Smooth muscle cell (in vitro differentiated cells): Measurements from ENCODE around the gene SERPINB6. TPM values are rescaled to one million over a fixed set of nuclear protein-coding genes. Genes with fewer than 3 reads are reported as not detected.

ENCODE experiments used
- DNase-seq: peaks from one replicate; lab custom pipeline; 2025; ENCODE audit not compliant: unreplicated experiment; lab: John Stamatoyannopoulos, UW
- H2AFZ ChIP-seq: fragments of 200-600 bp; sonication (generic); 2 replicates; pipeline ENCODE4 v1.6.0; 2016; ENCODE audit warnings: antibody characterized with exemption, low read depth, mild to moderate bottlenecking
- H3F3A ChIP-seq: fragments of 200-600 bp; sonication (generic); 2 replicates; pipeline ENCODE4 v1.6.0; 2017; ENCODE audit warnings: antibody characterized with exemption, low read depth
- H3K27ac ChIP-seq: fragments of 200-600 bp; sonication (generic); 2 replicates; pipeline ENCODE4 v1.5.1; 2016; ENCODE audit warnings: low read depth, mild to moderate bottlenecking
- H3K27me3 ChIP-seq: fragments of 200-600 bp; sonication (generic); 2 replicates; pipeline ENCODE4 v1.6.1; 2016; ENCODE audit warnings: low read depth, mild to moderate bottlenecking
- H3K36me3 ChIP-seq: fragments of 200-600 bp; sonication (generic); 2 replicates; pipeline ENCODE4 v1.5.1; 2016; ENCODE audit warnings: low read depth
- H3K4me1 ChIP-seq: fragments of 200-600 bp; sonication (generic); 2 replicates; pipeline ENCODE4 v1.5.1; 2016; ENCODE audit warnings: low read depth
- H3K4me2 ChIP-seq: fragments of 200-600 bp; sonication (generic); 2 replicates; pipeline ENCODE4 v1.6.0; 2016; ENCODE audit warnings: mild to moderate bottlenecking
- H3K4me3 ChIP-seq: fragments of 200-600 bp; sonication (generic); 2 replicates; pipeline ENCODE4 v1.5.1; 2016; ENCODE audit warnings: mild to moderate bottlenecking
- H3K79me2 ChIP-seq: fragments of 200-600 bp; sonication (generic); 2 replicates; pipeline ENCODE4 v1.6.0; 2016; ENCODE audit warnings: low read depth, mild to moderate bottlenecking
- H3K9ac ChIP-seq: fragments of 200-600 bp; sonication (generic); 2 replicates; pipeline ENCODE4 v1.6.0; 2016; ENCODE audit warnings: low read depth
- H3K9me3 ChIP-seq: fragments of 200-600 bp; sonication (generic); replicated peaks from 2 replicates; pipeline ENCODE4 v1.5.1; 2016; ENCODE audit warnings: low read depth
- H4K20me1 ChIP-seq: fragments of 200-600 bp; sonication (generic); 2 replicates; pipeline ENCODE4 v1.6.0; 2016; ENCODE audit warnings: low read depth
- CTCF ChIP-seq: fragments of 200-600 bp; sonication (generic); IDR thresholded peaks from 2 replicates; pipeline ENCODE4 v1.5.1; 2017; ENCODE audit warnings: borderline replicate concordance, mild to moderate bottlenecking, antibody characterized with exemption; ENCODE audit not compliant: insufficient read depth, poor library complexity, severe bottlenecking
- WGBS: methylation state at CpG from one replicate; pipeline ENCODE4 v1.1.7; 2016; ENCODE audit warnings: low lambda C conversion rate; 5-methylcytosine and 5-hydroxymethylcytosine counted together
- polyA plus RNA-seq: library from polyadenylated mRNA; unstranded; fragments of >200 nt; fragmentation: Nextera tagmentation; extraction: Ambion mirVana; gene quantifications from 2 replicates; pipeline ENCODE4 v1.2.1, GENCODE V29; 2016
- total RNA-seq: library from RNA; depleted of rRNA; stranded (reverse); fragments of >200 nt; gene quantifications from 2 replicates; pipeline ENCODE4 v1.2.3, GENCODE V29; 2014

The SERPINB6 gene
- total and polyA plus RNA-seq, 2 experiments from 2014 or later, result 67.8 to 118 TPM

DNA sequence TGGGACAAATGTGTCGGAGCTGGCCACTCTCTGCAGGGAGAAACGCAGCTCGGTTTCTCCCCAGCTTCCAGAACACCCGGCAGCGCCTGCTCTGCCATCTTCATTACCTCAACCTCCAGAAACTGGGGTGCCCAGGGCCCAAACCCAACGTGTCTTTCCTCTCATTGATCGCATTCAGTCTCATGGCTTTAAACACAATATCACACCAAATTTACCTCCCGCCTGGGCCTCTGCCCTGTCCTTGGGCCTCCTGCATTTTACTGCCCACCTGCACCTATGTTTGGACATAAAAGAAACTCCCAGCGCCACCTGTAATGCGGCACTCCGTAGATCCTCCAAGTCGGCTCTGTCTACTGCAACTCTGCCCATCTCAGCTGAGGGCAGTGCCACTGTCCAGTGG, 22.2 kb downstream of the SERPINB6 start:
- Histone ChIP-seq H3K4me3 (no peak overlapping the region), H3K27ac (no peak overlapping the region), H2AFZ (no peak overlapping the region), H3K4me1 (no peaks in the 10 kb centered on the region), H3K27me3 (no peaks in the 10 kb centered on the region), H3F3A (peaks cover 2% of the 10 kb centered on the region), H3K9me3 (no peaks in the 10 kb centered on the region), H3K79me2 (no peaks in the 10 kb centered on the region), H3K4me2 (no peak overlapping the region), H3K36me3 (peaks cover 4% of the 10 kb centered on the region), H4K20me1 (no peaks in the 10 kb centered on the region), H3K9ac (no peak overlapping the region)
- no peak for DNase-seq
- WGBS, result 96% methylated on average over 12 of the region's 12 CpGs
- no peak for TF ChIP-seq CTCF

DNA sequence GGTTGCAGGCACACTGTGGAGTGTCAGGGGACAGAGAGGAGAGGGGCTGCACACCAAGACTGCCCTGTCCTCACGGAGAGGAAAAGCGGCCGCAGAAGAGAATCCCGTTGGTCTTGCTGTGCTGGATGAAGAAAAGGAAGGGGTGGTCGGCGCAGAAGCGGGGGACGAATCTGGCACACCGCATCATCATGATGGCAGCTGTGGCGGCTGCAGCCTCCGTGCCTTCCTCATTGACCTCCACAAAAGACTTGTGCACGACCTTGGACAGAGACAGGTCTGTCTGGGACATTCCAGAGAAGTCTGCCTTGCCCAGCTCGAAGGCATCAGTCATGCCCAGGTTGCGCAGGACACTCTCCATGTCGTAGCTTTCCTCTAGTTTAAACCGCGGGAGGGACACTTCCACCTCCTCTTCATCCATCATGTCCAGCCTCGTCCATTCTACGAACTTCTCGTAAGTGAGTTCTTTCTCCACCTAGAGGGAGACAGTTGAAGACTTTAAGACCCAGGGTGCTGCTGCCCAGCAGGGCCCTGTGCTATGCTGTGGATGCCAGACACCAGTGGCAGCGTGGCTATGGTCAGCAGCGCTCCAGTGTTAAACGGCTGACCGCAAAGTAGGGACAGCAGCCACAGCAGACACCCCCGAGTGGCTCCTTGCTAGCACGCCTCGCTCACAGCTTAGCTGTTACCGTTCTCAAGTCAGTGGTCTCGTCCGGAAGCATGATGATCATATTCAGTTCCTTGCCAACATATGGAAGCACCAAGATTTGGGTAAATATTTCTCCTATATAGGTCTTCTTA, 22.9 kb downstream of the SERPINB6 start:
- H4K20me1 ChIP-seq, result no peaks in the 10 kb centered on the region
- H3K4me3 ChIP-seq, result no peak overlapping the region
- no peak for TF ChIP-seq CTCF
- H3K27ac ChIP-seq, result no peak overlapping the region
- no peak overlapping the region for H3K9ac ChIP-seq
- no peaks in the 10 kb centered on the region for H3K27me3 ChIP-seq
- DNase-seq, result no peak
- WGBS, result 96% methylated on average over 30 of the region's 30 CpGs
- H3F3A ChIP-seq, result no peaks in the 10 kb centered on the region
- no peak overlapping the region for H3K4me2 ChIP-seq
- H2AFZ ChIP-seq, result no peak overlapping the region
- no peaks in the 10 kb centered on the region for H3K9me3 ChIP-seq
- no peaks in the 10 kb centered on the region for H3K79me2 ChIP-seq
- peaks cover 4% of the 10 kb centered on the region for H3K36me3 ChIP-seq
- H3K4me1 ChIP-seq, result no peaks in the 10 kb centered on the region

DNA sequence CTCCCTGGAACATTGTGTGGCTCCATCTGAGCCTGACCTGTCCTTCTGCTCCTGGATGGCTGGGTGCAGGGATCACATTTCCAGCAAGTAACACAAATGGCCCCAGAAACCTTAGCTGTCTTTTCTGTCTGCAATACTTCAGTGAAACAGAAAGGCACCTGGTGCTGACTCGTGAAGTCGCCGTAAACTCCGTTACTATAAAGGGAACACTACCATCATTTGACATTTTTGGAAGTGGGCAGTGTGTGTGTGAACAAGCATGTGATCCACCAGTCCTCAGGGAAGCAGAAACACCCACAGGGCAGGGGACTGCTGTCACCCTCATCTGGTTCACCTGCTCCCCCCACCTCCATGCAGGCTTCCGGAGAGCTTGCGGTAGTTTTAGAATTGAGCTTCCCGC, 23.9 kb downstream of the SERPINB6 start:
- Histone ChIP-seq H4K20me1 (no peaks in the 10 kb centered on the region), H3K9ac (no peak overlapping the region), H3K36me3 (peaks cover 4% of the 10 kb centered on the region), H3F3A (no peaks in the 10 kb centered on the region), H3K4me2 (no peak overlapping the region), H3K9me3 (no peaks in the 10 kb centered on the region), H3K27me3 (no peaks in the 10 kb centered on the region), H3K79me2 (no peaks in the 10 kb centered on the region), H3K4me3 (no peak overlapping the region), H3K27ac (no peak overlapping the region), H2AFZ (no peak overlapping the region), H3K4me1 (no peaks in the 10 kb centered on the region)
- DNase-seq, result no peak
- WGBS, result 93% methylated on average over 7 of the region's 7 CpGs
- no peak for TF ChIP-seq CTCF

- no peaks in the 10 kb centered on the region for H4K20me1 ChIP-seq
- H3K4me1 ChIP-seq, result no peaks in the 10 kb centered on the region
- H3K4me2 ChIP-seq, result no peak overlapping the region
- H3K27me3 ChIP-seq, result no peaks in the 10 kb centered on the region
- no peaks in the 10 kb centered on the region for H3K9me3 ChIP-seq
- H3K9ac ChIP-seq, result no peak overlapping the region
- H3K79me2 ChIP-seq, result no peaks in the 10 kb centered on the region
- DNase-seq, result no peak
- H2AFZ ChIP-seq, result no peak overlapping the region
- no peak overlapping the region for H3K4me3 ChIP-seq
- H3K27ac ChIP-seq, result no peak overlapping the region
- no peaks in the 10 kb centered on the region for H3F3A ChIP-seq
- no peak for TF ChIP-seq CTCF
- H3K36me3 ChIP-seq, result peaks cover 4% of the 10 kb centered on the region
- WGBS, result 94% methylated on average over 8 of the region's 8 CpGs
Measured at GRCh38 chr6:2945153-2945452, 26.3 kb downstream of the SERPINB6 start.
